Right ventricle myocardium inferior (tissue), 1 donor: Measurements from ENCODE around the gene PLVAP. TPM values are rescaled to one million over a fixed set of nuclear protein-coding genes. Genes with fewer than 3 reads are reported as not detected.

Source experiments
- ATAC-seq: fragments of 200-7000 bp; cut with Tn5 transposase; one replicate; pipeline ENCODE4 v1.9.1; 2020; ENCODE audit warnings: mild to moderate bottlenecking, moderate library complexity
- DNase-seq: peaks from one replicate; pipeline ENCODE4 v3.0.0; 2021; ENCODE audit errors: missing footprints
- intact Hi-C: fragments of 100-400 bp; cut with DNase I; formaldehyde crosslinking; loops from one replicate; pipeline ENCODE4 v1.11.0; 2022
- total RNA-seq: library from RNA; stranded (reverse); fragmentation: NEBNext Ultra II Directional; extraction: Animal tissue kit (Norgen Biotek cat#: 25700); gene quantifications from one replicate; pipeline ENCODE4 v1.2.1, GENCODE V29; 2021
- donor health status: DM: no; HTN: yes; CAD: no; lungs with severe emphysema.

The PLVAP gene
- total RNA-seq, 1 donor from 2014 or later = 29.0 TPM

DNA sequence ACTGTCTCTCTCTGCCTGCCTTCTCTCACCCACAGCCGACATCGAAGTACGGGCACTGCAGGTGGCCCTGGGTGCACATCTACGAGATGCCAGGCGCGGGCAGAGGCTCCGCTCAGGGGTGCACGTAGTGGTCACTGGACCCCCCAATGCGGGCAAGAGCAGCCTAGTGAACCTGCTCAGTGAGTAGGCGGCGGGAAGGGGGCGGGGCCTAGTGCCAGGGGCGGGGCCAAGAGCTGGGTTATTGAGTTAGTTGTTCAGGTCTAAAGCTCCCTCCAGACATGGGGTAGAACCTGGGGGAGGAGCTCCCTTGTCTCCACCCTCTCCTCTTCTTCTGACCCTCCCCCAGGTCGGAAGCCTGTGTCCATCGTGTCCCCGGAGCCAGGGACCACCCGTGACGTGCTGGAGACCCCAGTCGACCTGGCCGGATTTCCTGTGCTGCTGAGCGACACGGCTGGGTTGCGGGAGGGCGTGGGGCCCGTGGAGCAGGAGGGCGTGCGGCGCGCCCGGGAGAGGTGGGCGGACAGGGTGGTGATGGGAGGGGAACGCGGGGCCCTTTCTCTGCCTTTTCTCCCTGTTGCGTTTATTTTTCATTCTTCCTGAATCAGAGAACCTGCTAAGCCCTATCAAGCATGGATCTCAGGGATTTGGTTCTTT lies 37.9 kb downstream of the PLVAP start:
- DNase-seq = peak; percentile 70
- no peak for ATAC-seq
- intact Hi-C loops = no loop called here

DNA sequence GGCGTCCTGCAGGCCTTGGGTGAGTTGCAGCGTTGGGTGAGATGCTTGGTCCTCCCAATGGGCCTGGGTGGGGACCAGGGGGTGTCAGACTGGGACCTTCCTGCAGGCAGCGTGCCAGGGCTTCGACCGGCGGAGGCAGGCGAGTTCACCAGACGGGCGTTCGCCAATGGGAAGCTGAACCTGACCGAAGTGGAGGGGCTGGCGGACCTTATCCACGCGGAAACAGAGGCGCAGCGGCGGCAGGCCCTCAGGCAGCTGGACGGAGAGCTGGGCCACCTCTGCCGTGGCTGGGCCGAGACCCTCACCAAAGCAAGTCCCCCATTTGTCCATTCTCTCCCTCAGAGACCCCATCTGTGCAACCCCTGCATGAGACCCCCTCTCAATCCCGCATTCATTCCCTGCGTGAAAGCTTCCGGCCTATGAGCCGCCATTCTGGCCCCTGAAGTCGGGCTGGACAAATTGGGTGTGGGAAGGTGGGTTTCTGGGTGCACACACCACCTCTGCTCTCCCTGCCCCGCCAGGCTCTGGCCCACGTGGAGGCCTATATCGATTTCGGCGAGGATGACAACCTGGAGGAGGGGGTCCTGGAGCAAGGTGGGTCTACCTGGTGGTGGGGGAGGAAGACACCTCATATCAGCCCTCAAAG lies 38.6 kb downstream of the PLVAP start:
- no peak for ATAC-seq
- DNase-seq = no peak
- intact Hi-C loops = no loop called here

DNA sequence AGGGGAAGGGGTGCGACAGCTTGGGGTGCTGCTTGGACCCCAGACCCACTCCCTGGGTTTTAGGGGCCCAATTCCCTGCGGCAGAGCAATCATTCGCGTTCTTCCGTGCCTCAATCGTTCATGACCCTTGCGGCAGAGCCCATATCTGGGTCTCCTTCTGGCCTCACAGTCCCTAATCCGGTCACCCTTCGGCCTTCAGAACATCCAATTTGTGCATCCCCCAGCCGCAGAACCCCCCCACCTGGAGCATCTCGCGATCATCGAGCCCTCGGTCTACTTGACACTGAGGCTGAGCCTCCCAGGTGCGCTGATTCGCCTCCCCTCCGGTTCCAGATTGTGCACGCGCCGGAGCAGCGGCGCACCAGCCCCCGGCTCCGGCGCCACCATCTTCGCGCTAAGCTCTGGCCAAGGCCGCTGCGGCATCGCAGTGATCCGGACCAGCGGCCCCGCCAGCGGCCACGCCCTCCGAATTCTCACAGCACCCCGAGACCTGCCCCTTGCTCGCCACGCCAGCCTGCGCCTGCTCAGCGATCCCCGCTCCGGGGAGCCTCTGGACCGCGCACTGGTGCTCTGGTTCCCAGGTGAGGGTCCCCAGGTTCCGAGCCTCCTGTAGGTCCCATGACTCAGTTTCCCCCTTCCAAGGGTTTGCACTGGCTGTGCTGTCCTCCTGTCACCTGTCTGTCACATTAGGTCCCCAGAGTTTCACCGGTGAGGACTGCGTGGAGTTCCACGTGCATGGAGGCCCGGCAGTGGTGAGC lies 39.3 kb downstream of the PLVAP start:
- intact Hi-C loops = loop anchor here (1.0 to 2.0 kb wide), 2 partner anchors 33 to 123 kb away; partner anchors contain the start of genes MRPL34 and USE1
- ATAC-seq (no peak), DNase-seq (peak; percentile 69)

DNA sequence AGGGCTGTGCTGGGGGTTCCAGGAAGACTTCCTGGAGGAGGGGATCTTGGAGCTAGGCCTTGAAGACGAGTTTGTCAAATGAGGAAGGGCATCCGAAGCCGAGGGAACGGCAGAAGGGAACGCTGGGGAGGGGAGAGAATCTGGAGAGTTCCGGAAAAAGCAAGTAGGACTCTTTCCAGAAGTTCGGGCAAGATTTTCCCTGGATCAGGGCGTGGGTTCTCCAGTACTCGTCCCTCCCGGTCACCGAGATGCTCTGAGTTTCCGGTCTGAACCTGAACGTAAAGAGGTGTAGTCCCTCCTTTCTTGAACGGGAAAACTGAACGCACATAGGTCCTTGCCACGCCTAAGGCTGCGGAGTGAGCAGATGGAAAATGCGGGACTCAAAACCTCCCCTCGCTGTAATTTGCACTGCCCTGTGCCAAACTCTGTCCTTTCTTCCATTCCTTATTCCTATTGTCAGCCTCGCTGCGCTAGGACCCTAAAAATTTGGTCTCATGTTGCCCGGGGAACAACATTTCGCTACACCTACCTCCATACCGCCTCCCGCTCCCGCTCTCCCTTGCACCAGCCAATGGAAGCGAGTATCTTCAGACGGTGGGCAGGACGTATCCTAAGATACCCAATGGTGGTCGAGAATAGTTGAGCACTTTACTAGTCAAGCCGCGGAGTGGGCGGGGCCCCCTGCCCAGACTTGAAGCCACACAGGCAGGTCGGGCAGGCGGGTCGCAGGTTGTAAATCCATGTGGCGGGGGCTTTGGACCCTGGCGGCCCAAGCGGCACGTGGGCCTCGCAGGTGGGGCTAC lies 40.1 kb downstream of the PLVAP start, which contains the start of gene GTPBP3:
GTPBP3 (plus strand) TSS at position 682 of the 803 bp plus-strand sequence; CDS start at position 741, 59 bp downstream.
- intact Hi-C loops = loop anchor here (1.0 to 2.0 kb wide), 2 partner anchors 32 to 122 kb away; partner anchors contain the start of genes MRPL34 and USE1
- ATAC-seq (peak; percentile 93), DNase-seq (peak; percentile 99)

DNA sequence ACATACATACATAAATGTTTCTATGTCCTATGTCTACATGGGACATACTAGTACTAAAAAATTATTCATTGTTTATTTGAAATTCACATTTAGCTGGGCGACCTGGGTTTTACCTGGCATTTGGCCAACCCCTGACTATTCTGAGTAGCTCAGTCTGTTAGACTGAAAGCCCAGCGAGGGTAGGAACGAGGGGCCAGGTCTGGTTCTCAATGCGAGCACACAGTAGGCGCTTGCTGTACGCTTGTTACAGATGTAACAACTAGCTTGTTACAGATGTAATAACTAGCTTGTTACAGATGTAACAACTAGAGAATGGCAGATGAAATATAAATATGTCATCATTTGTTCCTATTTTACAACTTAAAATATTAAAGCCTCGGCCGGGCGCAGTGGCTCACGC lies 41.6 kb downstream of the PLVAP start:
- no peak for ATAC-seq
- no peak for DNase-seq
- intact Hi-C loops = no loop called here

DNA sequence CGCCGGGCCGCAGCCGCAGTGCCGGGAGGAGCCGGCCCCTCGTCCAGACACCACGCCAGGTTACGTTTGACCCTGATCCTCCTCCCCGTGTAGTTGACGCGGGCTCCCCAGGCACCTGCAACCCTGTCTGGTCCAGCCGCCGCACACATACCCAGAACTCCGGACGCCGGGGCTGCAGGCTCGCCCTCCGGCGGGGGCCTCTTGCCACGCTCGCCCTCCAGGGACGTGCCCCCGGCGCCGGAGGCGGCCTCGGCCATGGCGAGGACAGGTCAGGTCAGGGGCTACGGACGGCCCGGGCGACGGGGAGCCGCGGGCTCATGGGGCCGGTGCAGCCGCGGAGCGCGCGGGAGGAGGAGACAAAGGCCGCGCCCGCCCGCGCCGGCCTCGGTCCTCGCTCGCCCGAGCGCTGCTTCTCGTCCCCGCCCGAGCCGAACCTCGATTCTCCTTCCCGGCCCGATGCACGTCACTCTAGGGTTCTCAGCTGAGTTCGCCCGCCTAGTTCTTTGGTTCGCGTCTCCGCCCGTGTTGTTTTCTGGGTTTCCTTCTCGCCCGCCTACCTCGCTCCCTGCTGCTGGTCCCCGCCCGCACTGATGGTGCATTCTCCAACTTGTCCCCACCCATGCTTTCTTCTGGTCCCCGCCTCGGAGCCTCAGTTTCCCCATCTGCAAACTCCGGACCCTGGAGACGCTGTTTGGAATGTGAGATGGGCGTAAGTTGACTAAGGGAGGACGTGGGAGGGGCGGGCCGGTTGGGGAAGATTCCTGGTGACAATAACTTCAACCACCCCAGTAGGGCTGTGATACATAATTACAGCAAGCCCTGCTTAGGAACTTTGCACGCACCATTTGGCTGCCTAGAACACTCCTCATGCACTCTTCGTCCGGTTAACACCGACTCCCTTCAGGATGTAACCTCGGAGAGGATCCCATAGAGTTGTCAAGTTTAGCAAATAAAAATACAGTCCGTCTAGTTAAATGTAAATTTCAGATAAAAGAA lies 42.4 kb downstream of the PLVAP start, which contains the start of gene ANO8:
ANO8 (minus strand) TSS at position 442 of the 996 bp plus-strand sequence; CDS start at position 257, 185 bp downstream.
- intact Hi-C loops = no loop called here
- ATAC-seq (peak; percentile 84), DNase-seq (peak; percentile 96)

DNA sequence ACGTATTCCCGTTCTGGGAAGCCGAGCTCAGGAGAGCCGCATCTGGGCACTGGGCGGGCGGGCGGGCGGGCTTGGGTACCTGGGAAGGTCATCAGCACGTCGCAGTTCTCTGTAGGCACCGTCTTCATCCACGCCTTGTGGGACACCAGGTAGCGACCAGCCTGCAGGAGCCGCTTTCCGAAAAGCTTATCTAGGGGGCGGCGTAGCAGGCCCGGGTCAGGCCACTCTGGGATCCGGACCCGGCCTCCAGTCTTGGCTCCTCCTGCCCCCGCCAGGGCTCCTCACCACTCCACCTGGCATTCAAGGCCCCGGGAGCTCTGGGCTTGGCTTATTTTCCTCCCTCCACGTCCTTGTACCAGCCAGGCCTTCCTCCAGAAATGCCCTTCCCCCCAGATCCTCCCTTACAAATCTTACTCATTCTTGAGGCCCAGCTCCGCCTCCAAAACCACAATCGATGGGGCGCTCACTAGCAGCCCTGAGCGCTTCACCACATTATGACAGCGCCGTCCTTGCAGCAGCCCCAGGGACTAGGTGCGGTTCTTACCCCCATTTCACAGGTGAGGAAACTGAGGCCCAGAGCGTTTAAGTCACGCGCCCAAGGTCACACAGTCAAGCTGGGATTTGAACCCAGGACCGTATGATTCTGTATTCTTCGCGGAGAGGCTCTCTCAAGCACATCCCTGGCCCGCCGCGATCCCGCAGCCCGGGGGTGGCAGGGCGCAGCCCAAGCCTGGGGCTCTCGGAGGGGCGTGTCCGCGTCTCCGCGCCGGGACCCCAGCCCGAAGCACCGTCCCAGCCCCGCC lies 43.3 kb downstream of the PLVAP start:
- ATAC-seq = no peak
- intact Hi-C loops = no loop called here
- DNase-seq = no peak

DNA sequence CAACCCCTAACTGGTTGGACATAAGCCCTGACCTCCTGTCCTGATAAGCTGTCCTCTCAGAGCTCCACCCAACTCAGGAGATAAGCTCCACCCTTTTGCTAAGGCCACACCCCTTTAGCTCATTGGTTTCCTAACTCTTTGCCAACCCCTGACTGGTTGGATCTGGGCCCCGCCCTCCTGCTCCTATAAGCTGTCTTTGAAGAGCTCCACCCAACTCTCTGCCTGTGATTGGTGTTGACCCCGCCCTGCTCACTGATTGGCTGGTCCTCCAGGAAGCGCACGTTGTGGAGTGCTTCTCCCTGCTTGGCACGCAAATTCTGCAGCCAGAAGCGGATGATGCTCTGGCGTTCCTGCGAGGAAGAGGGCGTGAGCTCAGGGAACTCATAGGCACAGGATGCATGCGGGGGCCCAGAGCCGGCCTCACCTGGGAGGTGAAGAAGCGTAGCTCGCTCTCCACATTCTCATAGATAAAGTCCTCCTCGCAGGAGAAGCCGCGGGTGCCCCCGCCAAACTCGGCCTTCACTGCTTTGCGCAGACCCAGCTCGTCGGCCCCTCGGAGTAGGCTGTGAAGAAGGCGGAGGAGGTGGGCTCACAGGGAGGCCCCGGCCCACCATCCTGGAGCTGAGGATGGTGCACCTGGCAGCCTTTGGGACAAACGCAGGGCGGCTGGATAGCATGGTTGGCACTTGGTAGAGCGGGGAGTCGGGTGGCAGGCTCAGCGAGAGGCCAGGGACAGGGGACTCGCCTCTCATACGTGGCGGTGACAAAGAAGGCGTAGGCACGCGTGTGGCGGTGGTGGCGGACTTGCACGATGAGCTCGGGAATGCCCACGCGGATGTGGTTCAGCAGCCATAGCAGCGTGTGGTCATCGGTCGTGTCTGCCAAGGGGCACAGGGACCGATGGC lies 44.2 kb downstream of the PLVAP start:
- no peak for ATAC-seq
- no peak for DNase-seq
- intact Hi-C loops = no loop called here

DNA sequence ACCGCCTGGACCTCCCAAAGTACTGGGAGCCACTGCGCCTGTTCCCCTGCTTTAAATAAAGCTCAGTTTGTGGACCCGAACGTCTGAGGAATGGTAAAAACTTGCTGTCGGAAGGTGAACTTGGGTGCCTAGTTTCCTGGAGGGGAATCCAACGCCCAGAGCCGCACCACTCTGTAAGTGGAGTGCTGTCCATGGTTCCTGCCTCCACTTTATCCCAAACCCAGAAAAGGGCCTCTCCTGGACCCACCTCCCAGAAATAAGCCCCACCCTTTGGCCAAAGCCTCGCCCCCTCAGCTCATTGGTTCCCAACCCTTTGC lies 44.8 kb downstream of the PLVAP start:
- intact Hi-C loops = no loop called here
- ATAC-seq (no peak), DNase-seq (no peak)

DNA sequence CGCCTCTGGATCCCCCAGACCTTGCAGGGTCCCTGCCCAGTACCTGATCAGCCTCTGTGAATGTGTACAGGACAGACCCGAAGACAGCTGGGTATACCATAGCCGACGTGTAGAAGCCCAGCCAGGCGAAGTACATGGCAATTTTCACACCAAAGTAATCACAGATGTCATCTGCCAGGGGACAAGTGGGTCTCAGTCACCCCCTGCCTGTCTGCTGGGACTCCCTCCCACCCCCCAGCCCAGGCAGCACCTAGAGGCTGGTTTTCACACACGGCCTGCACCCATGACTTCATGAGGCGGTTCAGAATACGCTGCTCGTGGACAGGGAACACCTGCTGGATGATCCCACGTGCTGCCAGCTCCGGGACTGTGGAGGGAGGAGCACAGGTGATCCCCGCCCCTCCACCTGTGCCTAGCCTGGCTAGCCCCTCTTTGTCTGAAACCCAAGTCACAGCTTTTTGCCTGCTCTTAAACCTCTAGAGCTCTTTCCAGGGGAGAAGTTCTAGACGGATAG lies 46.0 kb downstream of the PLVAP start:
- intact Hi-C loops = no loop called here
- DNase-seq (no peak), ATAC-seq (no peak)

DNA sequence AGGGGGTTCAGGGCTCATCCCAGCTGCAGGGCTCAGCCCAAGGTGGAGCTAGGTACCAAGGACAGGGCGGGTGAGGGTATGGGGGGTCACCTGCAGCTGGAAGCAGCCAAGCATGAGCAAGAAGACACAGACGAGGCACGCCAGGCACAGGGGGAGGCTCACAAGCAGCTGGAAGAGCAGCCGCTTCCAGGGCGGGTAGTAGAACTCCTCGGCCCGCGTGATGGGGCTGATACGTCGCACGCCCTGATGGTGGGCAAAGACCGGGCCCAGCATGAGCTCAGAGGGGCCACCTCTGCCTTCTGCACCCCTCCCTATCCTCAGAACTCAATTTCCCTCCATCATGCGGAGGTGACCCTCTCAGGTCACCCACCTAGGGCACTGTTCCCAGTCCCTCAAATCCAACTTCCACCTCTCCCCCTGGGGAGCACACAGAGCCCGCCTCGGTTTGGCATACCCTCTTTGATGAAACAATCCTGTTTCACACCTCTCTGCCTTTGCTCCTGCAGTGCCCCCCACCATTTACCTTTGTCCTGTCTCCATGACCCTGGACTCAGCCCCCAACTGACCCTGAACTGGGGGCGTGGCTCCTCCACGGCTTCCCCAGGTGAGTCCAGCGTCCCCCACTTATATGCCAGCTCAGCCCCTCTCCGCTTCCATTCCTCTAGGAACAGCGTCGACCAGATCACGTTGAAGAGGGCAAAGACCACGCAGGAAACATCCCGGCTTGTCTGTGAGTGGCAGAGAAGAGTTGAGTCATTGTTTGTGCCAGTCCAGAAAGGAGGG lies 46.7 kb downstream of the PLVAP start:
- intact Hi-C loops = no loop called here
- ATAC-seq = no peak
- no peak for DNase-seq

DNA sequence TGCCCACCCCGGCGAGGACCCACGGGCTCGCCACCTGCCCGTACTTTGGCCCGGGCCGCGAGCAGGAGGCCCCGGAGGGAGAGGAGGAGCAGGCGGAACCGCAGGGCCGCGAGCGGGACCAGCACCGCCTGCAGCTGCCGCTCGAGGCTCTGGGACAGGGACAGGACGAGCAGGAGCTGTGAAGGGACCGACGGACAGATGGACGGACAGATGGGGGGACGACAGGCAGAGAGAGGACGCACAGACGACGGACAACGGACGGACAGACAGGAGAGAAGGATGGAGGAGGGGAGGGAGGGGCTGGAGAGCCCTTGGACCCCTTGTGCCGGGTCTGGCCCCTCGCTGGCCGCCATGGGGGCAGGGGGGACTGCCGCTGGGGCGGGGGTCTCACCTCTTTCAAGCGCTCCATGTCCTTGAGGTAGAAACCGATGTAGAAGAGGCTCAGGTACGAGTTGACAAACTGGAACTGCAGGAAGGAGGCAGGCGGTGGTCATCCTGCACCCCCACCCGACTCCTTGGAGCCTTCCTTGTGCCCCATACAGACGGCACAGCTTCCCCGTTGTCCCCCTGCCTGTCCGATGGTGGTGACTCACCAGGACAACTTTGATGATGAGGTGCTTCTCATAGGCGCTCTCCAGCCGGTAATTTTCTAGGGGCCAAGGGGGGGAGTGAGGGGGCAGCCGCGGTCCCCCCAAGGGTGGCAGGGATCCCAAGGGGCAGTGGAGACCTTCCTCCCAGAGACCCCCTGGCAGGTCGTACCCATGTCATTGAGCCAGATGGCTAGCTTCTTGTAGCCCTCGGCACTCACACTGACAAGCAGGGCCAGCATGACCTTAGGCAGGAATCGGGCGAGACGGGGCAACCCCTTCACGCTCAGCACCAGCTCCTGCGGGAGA lies 47.5 kb downstream of the PLVAP start:
- intact Hi-C loops = no loop called here

DNA sequence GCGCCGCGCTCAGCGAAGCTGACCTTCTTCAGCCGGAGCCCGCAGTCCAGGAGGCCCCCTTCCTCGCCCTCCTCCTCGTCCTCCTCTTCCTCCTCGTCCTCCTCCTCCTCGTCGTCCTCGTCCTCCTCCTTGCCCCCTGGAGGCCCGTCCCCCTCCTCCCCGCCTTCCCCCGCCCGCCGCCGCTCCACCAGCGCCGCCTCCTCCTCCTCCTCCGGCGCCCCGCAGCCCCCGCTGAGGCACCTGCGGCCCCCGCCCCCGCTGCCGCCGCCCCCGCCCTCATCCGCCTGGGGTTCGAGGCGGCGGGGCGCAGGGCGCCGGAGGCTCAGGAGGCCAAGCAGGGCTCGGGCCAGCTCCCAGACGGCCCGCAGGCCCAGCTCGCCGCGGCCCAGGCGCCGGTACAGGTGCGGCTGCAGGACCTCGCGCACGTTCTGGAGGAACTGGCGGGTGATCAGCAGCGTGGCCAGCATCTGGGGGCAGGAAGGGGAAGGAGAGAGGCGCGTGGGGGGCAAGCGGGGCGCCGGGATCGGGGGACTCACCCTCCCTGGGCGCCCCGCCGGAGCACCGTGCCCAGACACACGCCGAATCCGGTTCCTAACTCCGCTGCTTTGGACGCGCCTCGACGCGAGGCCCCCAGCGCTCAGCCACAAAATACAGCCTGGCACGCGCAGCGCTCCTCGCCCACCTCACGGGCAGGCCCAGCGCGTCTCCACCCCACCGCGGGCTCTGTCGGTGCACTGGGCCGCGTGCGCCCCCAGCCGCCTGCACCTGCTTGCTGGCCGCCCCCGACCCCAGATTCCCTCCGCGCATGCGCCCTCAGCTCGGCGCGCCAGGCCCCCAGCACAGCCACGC lies 48.4 kb downstream of the PLVAP start:
- ATAC-seq (no peak), DNase-seq (no peak)
- intact Hi-C loops = no loop called here

More for the DNA sequence above, 47.5 kb downstream of the PLVAP start:
- DNase-seq (no peak), ATAC-seq (no peak)
